ENCODE data around the gene SLC35G2. TPM values are rescaled to one million over a fixed set of nuclear protein-coding genes. Genes with fewer than 3 reads are reported as not detected.

The SLC35G2 gene
- total RNA-seq, 1 donor from 2014 or later, result 8.2 TPM

GRCh38 chr3:136883967-136884720, 65.2 kb downstream of the SLC35G2 start:
- H3K27me3 Mint-ChIP-seq (ENCODE audit: unreplicated experiment), result peaks cover 1% of the 10 kb centered on the region

GRCh38 chr3:136885357-136886213, 66.7 kb downstream of the SLC35G2 start:
- no peak overlapping the region for H3K27ac Mint-ChIP-seq (ENCODE audit: unreplicated experiment)
- H3K27me3 Mint-ChIP-seq (ENCODE audit: unreplicated experiment), result no peaks in the 10 kb centered on the region
- H3K4me1 Mint-ChIP-seq (ENCODE audit: unreplicated experiment), result no peaks in the 10 kb centered on the region
- H3K4me3 Mint-ChIP-seq (ENCODE audit: unreplicated experiment), result no peak overlapping the region
- H3K36me3 Mint-ChIP-seq (ENCODE audit: low read depth, unreplicated experiment), result peaks cover 11% of the 10 kb centered on the region
- no peaks in the 10 kb centered on the region for H3K9me3 Mint-ChIP-seq (ENCODE audit: unreplicated experiment)
- no peak for TF ChIP-seq CTCF (IDR thresholded peaks at IDR 0.05; ENCODE audit: unreplicated experiment)
- DNase-seq (ENCODE audit: low spot score), result no peak

More at GRCh38 chr3:136883967-136884720, 65.2 kb downstream of the SLC35G2 start:
- Mint-ChIP-seq H3K27ac (ENCODE audit: unreplicated experiment) (no peak overlapping the region), H3K9me3 (ENCODE audit: unreplicated experiment) (no peaks in the 10 kb centered on the region), H3K36me3 (ENCODE audit: low read depth, unreplicated experiment) (peaks cover 10% of the 10 kb centered on the region), H3K4me1 (ENCODE audit: unreplicated experiment) (no peaks in the 10 kb centered on the region), H3K4me3 (ENCODE audit: unreplicated experiment) (no peak overlapping the region)
- TF ChIP-seq CTCF (IDR thresholded peaks at IDR 0.05; ENCODE audit: unreplicated experiment), result no peak
- DNase-seq (ENCODE audit: low spot score), result no peak

GRCh38 chr3:136889947-136890346, 71.0 kb downstream of the SLC35G2 start:
- H3K27me3 Mint-ChIP-seq (ENCODE audit: unreplicated experiment), result peaks cover 3% of the 10 kb centered on the region
- H3K36me3 Mint-ChIP-seq (ENCODE audit: low read depth, unreplicated experiment), result peaks cover 15% of the 10 kb centered on the region
- H3K4me3 Mint-ChIP-seq (ENCODE audit: unreplicated experiment), result no peak overlapping the region
- peaks cover 25% of the 10 kb centered on the region for H3K4me1 Mint-ChIP-seq (ENCODE audit: unreplicated experiment)
- no peaks in the 10 kb centered on the region for H3K9me3 Mint-ChIP-seq (ENCODE audit: unreplicated experiment)
- DNase-seq (ENCODE audit: low spot score), result no peak
- TF ChIP-seq CTCF (IDR thresholded peaks at IDR 0.05; ENCODE audit: unreplicated experiment), result no peak
- H3K27ac Mint-ChIP-seq (ENCODE audit: unreplicated experiment), result no peak overlapping the region

GRCh38 chr3:136891934-136892855, 73.3 kb downstream of the SLC35G2 start:
- peaks cover 3% of the 10 kb centered on the region for H3K27me3 Mint-ChIP-seq (ENCODE audit: unreplicated experiment)
- DNase-seq (ENCODE audit: low spot score), result no peak
- H3K36me3 Mint-ChIP-seq (ENCODE audit: low read depth, unreplicated experiment), result peaks cover 18% of the 10 kb centered on the region
- peaks cover 25% of the 10 kb centered on the region for H3K4me1 Mint-ChIP-seq (ENCODE audit: unreplicated experiment)
- no peaks in the 10 kb centered on the region for H3K9me3 Mint-ChIP-seq (ENCODE audit: unreplicated experiment)
- H3K27ac Mint-ChIP-seq (ENCODE audit: unreplicated experiment), result no peak overlapping the region
- H3K4me3 Mint-ChIP-seq (ENCODE audit: unreplicated experiment), result no peak overlapping the region
- TF ChIP-seq CTCF (IDR thresholded peaks at IDR 0.05; ENCODE audit: unreplicated experiment), result no peak
